Activated naive CD4-positive, alpha-beta T cell treated with anti-CD3 and anti-CD28 coated beads, Interleukin-2, amount 10 ng/mL, durations not matched to agents 7 days and 5 days (primary cell): Measurements from ENCODE around the gene P2RX5.
"Not testable (repeated sequence)": the region's sequence is repeated elsewhere in the genome, so short reads cannot be mapped to it uniquely, and the experiment has no call there.

Source experiments
- CTCF ChIA-PET: fragments of 350-600 bp; sonication (Branson Sonifier 250); formaldehyde crosslinking; loops from one replicate; lab custom pipeline; 2021; ENCODE audit warnings: antibody characterized with exemption; lab: Charles Lee
- DNase-seq: peaks from one replicate; pipeline ENCODE4 v3.0.0-alpha.2; 2020
- H3K27ac Mint-ChIP-seq: one replicate; pipeline ENCODE4 v1.8.0; 2021; ENCODE audit warnings: mild to moderate bottlenecking, moderate library complexity, mixed read lengths
- H3K27me3 Mint-ChIP-seq: one replicate; pipeline ENCODE4 v1.8.0; 2021; ENCODE audit warnings: mild to moderate bottlenecking, mixed read lengths
- H3K36me3 Mint-ChIP-seq: one replicate; pipeline ENCODE4 v1.8.0; 2021; ENCODE audit warnings: mixed read lengths
- H3K4me1 Mint-ChIP-seq: one replicate; pipeline ENCODE4 v1.8.0; 2021; ENCODE audit warnings: mixed read lengths
- H3K4me3 Mint-ChIP-seq: one replicate; pipeline ENCODE4 v1.8.0; 2021; ENCODE audit warnings: mild to moderate bottlenecking, moderate library complexity, mixed read lengths
- H3K9me3 Mint-ChIP-seq: one replicate; pipeline ENCODE4 v1.8.0; 2021; ENCODE audit warnings: mixed read lengths

Gene P2RX5

GRCh38 chr17:3724378-3725077 lies 28.6 kb upstream of the P2RX5 start:
- Mint-ChIP-seq H3K4me1 (peaks cover 62% of the 10 kb centered on the region), H3K4me3 (peak overlapping the region; percentile 88), H3K9me3 (no peaks in the 10 kb centered on the region), H3K27ac (peak overlapping the region; percentile 83), H3K27me3 (no peaks in the 10 kb centered on the region), H3K36me3 (peaks cover 58% of the 10 kb centered on the region)
- DNase-seq, result no peak
- CTCF ChIA-PET, result interaction anchor here (1.1 to 4.6 kb wide), 5 partner anchors 13 to 103 kb away, joined by 4 to 25 read pairs (median 8); no protein-coding TSS in a partner anchor

- CTCF ChIA-PET, result interaction anchor here (0.8 to 2.1 kb wide), 8 partner anchors 13 to 190 kb away, joined by 3 to 11 read pairs (median 4); no protein-coding TSS in a partner anchor
- peaks cover 57% of the 10 kb centered on the region for H3K36me3 Mint-ChIP-seq
Observed at GRCh38 chr17:3723556-3724377, 27.8 kb upstream of the P2RX5 start, which contains the start of gene HASPIN. TSS of gene HASPIN (plus strand) at chr17:3723903. CDS start at chr17:3723936, 33 bp downstream.

GRCh38 chr17:3723188-3723555 lies 27.2 kb upstream of the P2RX5 start:
- CTCF ChIA-PET, result interaction anchor here (0.8 to 2.1 kb wide), 9 partner anchors 11 to 191 kb away, joined by 3 to 11 read pairs (median 5); no protein-coding TSS in a partner anchor
- Mint-ChIP-seq H3K27me3 (no peaks in the 10 kb centered on the region), H3K27ac (peak overlapping the region; percentile 86), H3K4me1 (peaks cover 68% of the 10 kb centered on the region), H3K4me3 (peak overlapping the region; percentile 88), H3K36me3 (peaks cover 61% of the 10 kb centered on the region), H3K9me3 (no peaks in the 10 kb centered on the region)
- DNase-seq, result no peak

More at GRCh38 chr17:3723556-3724377, 27.8 kb upstream of the P2RX5 start, which contains the start of gene HASPIN:
- H3K27ac Mint-ChIP-seq, result peak within 1 kb of the TSS; percentile 86
- peak; percentile 94 for DNase-seq
- H3K4me1 Mint-ChIP-seq, result peaks cover 65% of the 10 kb centered on the region
- H3K9me3 Mint-ChIP-seq, result no peaks in the 10 kb centered on the region
- H3K27me3 Mint-ChIP-seq, result no peaks in the 10 kb centered on the region
- peak within 1 kb of the TSS; percentile 88 for H3K4me3 Mint-ChIP-seq

- Mint-ChIP-seq H3K36me3 (peaks cover 60% of the 10 kb centered on the region), H3K27ac (peak overlapping the region; percentile 86), H3K27me3 (no peaks in the 10 kb centered on the region), H3K4me1 (peaks cover 67% of the 10 kb centered on the region), H3K9me3 (no peaks in the 10 kb centered on the region), H3K4me3 (peak overlapping the region; percentile 88)
- no peak for DNase-seq
- CTCF ChIA-PET, result interaction anchor here (0.9 to 2.1 kb wide), 7 partner anchors 10 to 121 kb away, joined by 3 to 11 read pairs (median 5); no protein-coding TSS in a partner anchor
Observed at GRCh38 chr17:3722716-3723115, 26.8 kb upstream of the P2RX5 start.

- Mint-ChIP-seq H3K27ac (no peak overlapping the region), H3K4me1 (peaks cover 45% of the 10 kb centered on the region), H3K36me3 (peaks cover 62% of the 10 kb centered on the region)
Observed at GRCh38 chr17:3719265-3719664, 23.3 kb upstream of the P2RX5 start.

GRCh38 chr17:3718201-3718600 lies 22.2 kb upstream of the P2RX5 start:
- CTCF ChIA-PET, result no interaction called here
- Mint-ChIP-seq H3K4me3 (no peak overlapping the region), H3K27me3 (no peaks in the 10 kb centered on the region), H3K36me3 (peaks cover 64% of the 10 kb centered on the region), H3K9me3 (no peaks in the 10 kb centered on the region), H3K4me1 (peaks cover 47% of the 10 kb centered on the region), H3K27ac (no peak overlapping the region)
- no peak for DNase-seq

More at GRCh38 chr17:3719265-3719664, 23.3 kb upstream of the P2RX5 start:
- CTCF ChIA-PET, result interaction anchor here (0.7 to 1.8 kb wide), 2 partner anchors 18 to 36 kb away, joined by 4 to 6 read pairs; no protein-coding TSS in a partner anchor
- no peaks in the 10 kb centered on the region for H3K27me3 Mint-ChIP-seq
- H3K9me3 Mint-ChIP-seq, result no peaks in the 10 kb centered on the region
- H3K4me3 Mint-ChIP-seq, result no peak overlapping the region
- DNase-seq, result no peak

GRCh38 chr17:3715296-3715695 lies 19.3 kb upstream of the P2RX5 start:
- Mint-ChIP-seq H3K4me3 (no peak overlapping the region), H3K9me3 (no peaks in the 10 kb centered on the region), H3K4me1 (peaks cover 47% of the 10 kb centered on the region), H3K27me3 (no peaks in the 10 kb centered on the region), H3K36me3 (peaks cover 64% of the 10 kb centered on the region), H3K27ac (no peak overlapping the region)
- DNase-seq, result no peak
- CTCF ChIA-PET, result no interaction called here

GRCh38 chr17:3712811-3713463 lies 17.0 kb upstream of the P2RX5 start:
- H3K4me3 Mint-ChIP-seq, result no peak overlapping the region

GRCh38 chr17:3710951-3711383 lies 15.0 kb upstream of the P2RX5 start:
- no peaks in the 10 kb centered on the region for H3K27me3 Mint-ChIP-seq
- H3K4me1 Mint-ChIP-seq, result peaks cover 53% of the 10 kb centered on the region
- DNase-seq, result peak; percentile 84
- peaks cover 36% of the 10 kb centered on the region for H3K36me3 Mint-ChIP-seq
- CTCF ChIA-PET, result interaction anchor here (0.7 to 2.1 kb wide), 6 partner anchors 13 to 30 kb away, joined by 3 to 11 read pairs (median 4); partner anchors contain the start of gene HASPIN
- peak overlapping the region; percentile 10 for H3K4me3 Mint-ChIP-seq
- no peaks in the 10 kb centered on the region for H3K9me3 Mint-ChIP-seq
- peak overlapping the region; percentile 93 for H3K27ac Mint-ChIP-seq

More at GRCh38 chr17:3712811-3713463, 17.0 kb upstream of the P2RX5 start:
- peaks cover 53% of the 10 kb centered on the region for H3K4me1 Mint-ChIP-seq
- DNase-seq, result no peak
- peaks cover 54% of the 10 kb centered on the region for H3K36me3 Mint-ChIP-seq
- H3K27me3 Mint-ChIP-seq, result no peaks in the 10 kb centered on the region
- peak overlapping the region; percentile 93 for H3K27ac Mint-ChIP-seq
- no peaks in the 10 kb centered on the region for H3K9me3 Mint-ChIP-seq
- CTCF ChIA-PET, result interaction anchor here (0.7 to 0.9 kb wide), 3 partner anchors 10 to 30 kb away, joined by 3 to 4 read pairs (median 3); no protein-coding TSS in a partner anchor

- Mint-ChIP-seq H3K4me1 (peaks cover 50% of the 10 kb centered on the region), H3K27me3 (no peaks in the 10 kb centered on the region), H3K4me3 (no peak overlapping the region), H3K9me3 (no peaks in the 10 kb centered on the region), H3K36me3 (peaks cover 24% of the 10 kb centered on the region), H3K27ac (peak overlapping the region; percentile 42)
- CTCF ChIA-PET, result interaction anchor here (1.0 to 1.4 kb wide), 2 partner anchors 12 to 26 kb away, joined by 3 read pairs; partner anchors contain the start of gene P2RX5
- DNase-seq, result no peak
Observed at GRCh38 chr17:3708366-3708765, 12.4 kb upstream of the P2RX5 start.

GRCh38 chr17:3705718-3705984 lies 9.7 kb upstream of the P2RX5 start:
- Mint-ChIP-seq H3K36me3 (peaks cover 16% of the 10 kb centered on the region), H3K4me1 (peaks cover 25% of the 10 kb centered on the region)
- H3K27ac Mint-ChIP-seq, DNase-seq, H3K9me3 Mint-ChIP-seq, H3K27me3 Mint-ChIP-seq, H3K4me3 Mint-ChIP-seq: not testable (repeated sequence)
- CTCF ChIA-PET, result interaction anchor here (1.0 kb wide), 1 partner anchor 31 kb away, joined by 3 read pairs; no protein-coding TSS in a partner anchor

- no peaks in the 10 kb centered on the region for H3K27me3 Mint-ChIP-seq
- CTCF ChIA-PET, result no interaction called here
- peaks cover 6% of the 10 kb centered on the region for H3K9me3 Mint-ChIP-seq
- H3K36me3 Mint-ChIP-seq, result peaks cover 15% of the 10 kb centered on the region
- no peak for DNase-seq
- no peak overlapping the region for H3K27ac Mint-ChIP-seq
- H3K4me3 Mint-ChIP-seq, result no peak overlapping the region
- H3K4me1 Mint-ChIP-seq, result peaks cover 22% of the 10 kb centered on the region
Observed at GRCh38 chr17:3704931-3705717, 9.2 kb upstream of the P2RX5 start.

- not testable (repeated sequence) for H3K27me3 Mint-ChIP-seq, H3K4me3 Mint-ChIP-seq, H3K9me3 Mint-ChIP-seq, H3K36me3 Mint-ChIP-seq, H3K4me1 Mint-ChIP-seq, DNase-seq, H3K27ac Mint-ChIP-seq
- CTCF ChIA-PET, result interaction anchor here (1.0 kb wide), 1 partner anchor 161 kb away, joined by 4 read pairs; no protein-coding TSS in a partner anchor
Observed at GRCh38 chr17:3702041-3702539, 6.1 kb upstream of the P2RX5 start.
